Kidney capillary endothelial cell (primary cell): ENCODE measurements around the gene CASP3.
A peak's percentile ranks its signal among the peaks of the same experiment; 100 is the strongest.

Experiments
- DNase-seq: peaks from one replicate; pipeline ENCODE4 v3.0.0-alpha.2; 2018; ENCODE audit warnings: low spot score

The CASP3 gene

DNA sequence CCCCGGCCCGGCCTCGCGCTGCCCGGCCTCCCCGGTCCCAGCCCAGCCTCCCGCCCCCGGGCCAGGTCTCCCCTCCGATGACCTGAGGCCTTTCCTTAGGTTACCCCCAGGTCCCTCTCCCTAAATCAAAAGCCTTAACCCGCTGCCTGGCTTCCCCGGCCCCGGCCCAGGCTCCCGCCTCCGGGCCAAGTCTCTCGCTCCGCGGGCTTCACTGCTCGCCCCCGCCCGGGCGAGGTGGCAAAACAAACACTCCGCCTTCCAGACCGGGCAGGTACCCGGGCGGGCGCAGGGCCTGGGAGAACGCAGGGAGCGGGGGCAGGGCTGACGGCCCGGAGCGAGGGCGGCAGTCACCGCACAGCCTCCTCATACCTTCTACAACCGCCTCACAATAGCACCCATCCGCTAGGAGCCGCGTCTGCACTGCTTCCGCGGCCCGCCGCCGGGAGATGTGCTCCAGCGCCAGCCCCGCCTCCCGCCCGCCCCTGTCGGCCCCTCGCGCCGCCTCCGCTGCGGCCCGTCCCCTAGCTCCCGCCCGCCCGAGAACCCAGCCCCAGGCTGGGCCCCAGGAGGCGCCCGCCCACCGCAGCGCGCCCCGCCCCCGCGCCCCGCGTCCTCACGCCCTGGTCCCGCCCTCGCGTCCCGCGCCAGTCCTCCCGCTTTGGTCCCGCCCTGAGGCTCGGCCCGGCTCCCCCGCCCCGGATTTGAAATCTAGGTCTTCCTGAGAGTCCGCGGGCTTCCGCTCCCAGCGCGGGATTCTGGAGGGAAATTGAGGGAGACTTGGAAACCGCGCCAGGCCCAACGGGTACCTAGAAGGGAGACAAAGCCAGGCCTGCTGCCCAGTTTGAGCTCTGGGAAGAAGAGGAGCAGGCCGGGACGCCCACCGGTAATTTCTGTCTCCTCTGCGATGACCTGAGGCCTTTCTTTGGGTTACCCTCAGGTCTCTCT lies at the start of gene CASP3, which contains the start of gene PRIMPOL:
Gene CASP3, minus strand, starts transcription at position 422 of the 945 bp plus-strand sequence. CDS start 10,994 bp downstream, outside the sequence.
Gene PRIMPOL, plus strand, starts transcription at position 713 of the 945 bp plus-strand sequence. CDS start 7,403 bp downstream, outside the sequence.
- DNase-seq = peak; percentile 94

DNA sequence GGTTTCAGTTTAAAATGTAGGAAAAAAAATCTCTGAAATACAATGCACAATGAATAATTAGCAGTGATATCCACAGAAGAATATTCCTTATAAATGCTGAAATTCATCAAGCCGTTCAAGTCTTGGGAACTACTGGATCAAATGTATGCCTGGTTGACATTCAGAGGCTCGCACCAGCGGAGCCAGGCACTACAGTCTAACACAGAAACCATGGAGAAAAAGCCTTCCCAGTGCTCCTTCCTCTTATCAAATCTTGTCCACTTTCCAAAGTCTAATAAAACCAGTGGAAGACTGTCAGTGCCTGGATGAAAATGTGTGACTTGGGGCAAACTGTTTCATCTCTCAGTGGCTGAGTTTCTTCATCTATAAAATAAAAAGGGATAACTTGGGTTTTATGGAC lies 48.7 kb upstream of the CASP3 start:
- no peak for DNase-seq

- DNase-seq = no peak
Measured at GRCh38 chr4:184695178-184695896, 46.1 kb upstream of the CASP3 start.

- no peak for DNase-seq
Measured at GRCh38 chr4:184694412-184694956, 45.2 kb upstream of the CASP3 start.

- no peak for DNase-seq
Measured at GRCh38 chr4:184693056-184693455, 43.8 kb upstream of the CASP3 start.

- no peak for DNase-seq
Measured at GRCh38 chr4:184689681-184690080, 40.4 kb upstream of the CASP3 start.

DNA sequence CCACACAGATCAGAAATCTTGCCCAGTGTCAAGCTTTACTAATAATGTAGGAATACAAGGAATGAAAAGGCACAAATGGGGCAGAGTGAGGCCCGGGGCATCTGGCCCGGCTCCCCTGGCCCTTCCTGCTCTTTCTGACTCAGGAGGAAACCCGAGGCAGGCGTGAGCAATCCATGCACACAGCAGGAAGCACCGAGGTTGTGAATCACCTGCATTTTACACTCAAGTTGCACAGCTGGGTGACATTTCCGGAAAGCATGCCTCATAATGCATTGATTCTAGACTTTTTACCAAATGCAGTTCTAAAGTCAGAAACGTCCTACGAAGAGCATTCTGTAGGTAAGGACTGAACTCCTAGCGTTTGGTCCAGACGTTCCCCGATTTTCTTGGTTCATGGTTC lies 39.2 kb upstream of the CASP3 start:
- peak; percentile 97 for DNase-seq

GRCh38 chr4:184688005-184688404 lies 38.8 kb upstream of the CASP3 start:
- peak; percentile 4 for DNase-seq

DNA sequence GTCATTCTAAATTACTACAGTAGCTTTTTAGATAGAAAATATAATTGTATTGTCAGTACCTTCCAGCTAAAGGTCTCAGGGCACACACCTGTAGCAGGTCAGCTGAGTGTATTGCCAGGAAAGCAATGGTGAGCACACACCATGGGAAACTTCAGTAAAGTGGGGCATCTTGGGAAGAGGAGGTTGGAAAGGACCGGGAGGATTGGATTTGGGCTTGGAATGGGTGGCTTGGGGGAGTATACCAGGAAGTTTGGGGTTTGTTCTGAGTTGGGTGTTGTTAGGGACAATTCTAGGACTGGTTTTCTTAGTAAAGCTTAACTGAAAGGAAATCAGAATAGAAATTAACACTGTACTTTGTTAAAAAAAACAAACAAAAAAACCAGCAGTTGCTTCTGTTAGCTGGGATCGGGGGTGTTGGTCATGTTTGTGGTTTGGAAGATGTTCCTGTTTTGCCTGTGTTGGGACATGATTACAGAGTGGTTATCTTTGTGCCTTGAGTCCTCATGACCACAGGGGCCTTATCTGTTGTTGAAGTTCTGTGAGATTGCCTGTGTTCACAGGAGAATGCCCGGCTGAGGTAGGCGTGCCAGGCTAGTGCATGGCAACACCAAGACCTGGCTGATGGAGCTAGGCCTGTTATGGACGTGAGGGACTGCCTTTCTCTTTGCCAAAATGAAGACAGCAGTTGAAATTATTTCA lies 35.4 kb upstream of the CASP3 start:
- no peak for DNase-seq

DNA sequence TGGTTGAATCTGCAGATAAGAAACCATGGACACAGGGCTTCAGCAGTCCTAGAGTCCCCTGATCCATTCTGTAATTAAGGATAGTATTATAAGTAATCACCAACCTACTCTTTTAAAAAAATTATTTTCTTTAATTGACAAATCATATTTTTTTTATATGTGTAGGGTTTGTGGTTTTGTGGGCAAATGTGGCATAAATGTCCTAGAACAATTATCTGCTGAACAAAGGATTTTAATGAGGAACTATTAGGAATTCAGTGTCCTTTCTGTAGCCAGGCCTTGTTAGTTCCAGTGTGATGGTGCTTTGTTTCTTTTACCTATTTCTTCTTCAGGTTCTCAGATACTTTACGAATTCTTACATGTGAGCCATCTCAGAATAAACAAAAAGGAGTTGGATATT lies 32.7 kb upstream of the CASP3 start:
- no peak for DNase-seq

DNA sequence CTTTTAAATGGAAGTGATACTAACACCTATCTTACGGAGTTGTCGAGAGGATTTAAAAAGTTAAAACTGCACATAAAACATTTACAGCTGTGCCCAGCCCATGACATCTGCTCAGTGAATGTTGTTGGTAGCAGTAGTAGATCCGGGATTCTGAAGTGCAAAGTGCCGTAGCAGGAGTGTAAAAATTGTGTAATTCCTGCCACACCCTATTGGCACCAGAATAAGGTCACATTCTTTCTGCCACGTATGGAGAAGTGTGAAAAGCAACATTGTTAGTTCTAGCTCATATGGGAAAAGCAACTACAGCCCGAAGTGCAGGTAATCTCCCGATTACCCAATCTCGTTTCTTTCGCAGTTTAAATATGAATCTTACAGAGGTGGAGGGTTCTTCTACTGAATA lies 31.5 kb upstream of the CASP3 start:
- no peak for DNase-seq

DNA sequence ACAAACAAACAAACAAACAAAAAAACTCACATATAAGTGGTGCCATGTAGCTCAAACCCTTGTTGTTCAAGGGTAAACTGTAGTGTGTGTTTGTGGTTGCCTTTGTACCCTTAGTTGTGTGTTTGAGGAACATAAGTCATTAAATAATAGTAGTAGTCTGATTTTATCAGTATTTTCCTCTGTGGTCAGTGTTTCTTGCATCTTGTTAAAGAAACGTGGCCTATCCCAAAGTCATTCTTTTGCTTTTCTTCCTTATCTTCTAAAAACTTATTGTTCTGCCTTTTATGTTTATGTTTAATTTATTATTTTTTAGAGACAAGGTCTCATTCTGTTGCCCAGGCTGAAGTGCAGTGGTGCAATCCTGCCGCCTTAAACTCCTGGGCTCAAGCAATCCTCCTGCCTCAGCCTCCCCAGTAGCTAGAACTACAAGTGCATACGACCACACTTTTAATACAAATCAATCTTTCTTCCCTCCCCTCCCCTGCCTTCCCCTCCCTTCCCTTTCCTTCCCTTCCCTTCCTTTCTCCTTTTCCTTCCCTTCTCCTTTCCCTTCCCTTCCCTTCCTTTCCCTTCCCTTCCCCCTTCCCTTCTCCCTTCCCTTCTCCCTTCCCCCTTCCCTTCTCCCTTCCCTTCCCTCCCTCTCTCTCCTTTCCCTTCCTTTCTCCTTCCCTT lies 26.7 kb upstream of the CASP3 start:
- no peak for DNase-seq

DNA sequence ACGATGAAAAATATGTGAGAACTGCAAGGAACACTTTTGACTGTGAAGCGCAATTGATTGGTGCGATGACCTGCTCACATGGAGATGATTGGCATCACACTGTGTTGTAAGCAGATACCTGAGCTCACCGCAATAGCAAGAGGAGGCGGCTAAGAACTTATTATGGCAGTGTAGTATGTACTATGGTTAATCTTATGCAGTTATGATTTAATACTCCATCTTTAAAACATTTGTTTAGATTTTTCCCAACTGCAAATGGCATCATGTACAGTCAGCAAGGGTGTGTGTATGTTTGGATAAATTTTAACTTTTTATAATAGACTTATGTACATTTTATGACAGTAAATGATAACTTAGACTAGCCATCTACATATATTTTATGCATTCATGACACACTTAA lies 25.8 kb upstream of the CASP3 start:
- no peak for DNase-seq

GRCh38 chr4:184674011-184674410 lies 24.8 kb upstream of the CASP3 start:
- no peak for DNase-seq

GRCh38 chr4:184672741-184673140 lies 23.5 kb upstream of the CASP3 start:
- DNase-seq = no peak

DNA sequence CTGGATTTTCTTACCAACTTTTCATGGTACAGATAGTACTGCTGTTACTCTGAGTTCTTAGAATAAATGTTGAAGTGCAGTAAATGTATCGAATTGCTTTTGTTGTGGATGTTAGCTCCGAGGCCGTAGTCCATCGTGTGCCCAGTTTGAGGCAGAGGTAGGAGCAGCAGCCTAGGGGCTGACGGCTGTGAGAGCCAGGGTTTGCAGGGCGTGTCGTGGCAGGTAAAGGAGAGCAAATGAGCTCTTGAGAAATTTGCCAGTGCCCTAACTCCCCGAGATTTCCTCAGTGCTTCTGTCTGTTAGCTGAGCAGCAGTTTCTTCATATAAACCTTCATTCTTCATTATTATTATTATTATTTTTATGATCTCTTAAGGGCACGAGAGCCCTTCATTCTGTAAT lies 21.9 kb upstream of the CASP3 start:
- DNase-seq = no peak

GRCh38 chr4:184669251-184669650 lies 20.0 kb upstream of the CASP3 start:
- DNase-seq = no peak

DNA sequence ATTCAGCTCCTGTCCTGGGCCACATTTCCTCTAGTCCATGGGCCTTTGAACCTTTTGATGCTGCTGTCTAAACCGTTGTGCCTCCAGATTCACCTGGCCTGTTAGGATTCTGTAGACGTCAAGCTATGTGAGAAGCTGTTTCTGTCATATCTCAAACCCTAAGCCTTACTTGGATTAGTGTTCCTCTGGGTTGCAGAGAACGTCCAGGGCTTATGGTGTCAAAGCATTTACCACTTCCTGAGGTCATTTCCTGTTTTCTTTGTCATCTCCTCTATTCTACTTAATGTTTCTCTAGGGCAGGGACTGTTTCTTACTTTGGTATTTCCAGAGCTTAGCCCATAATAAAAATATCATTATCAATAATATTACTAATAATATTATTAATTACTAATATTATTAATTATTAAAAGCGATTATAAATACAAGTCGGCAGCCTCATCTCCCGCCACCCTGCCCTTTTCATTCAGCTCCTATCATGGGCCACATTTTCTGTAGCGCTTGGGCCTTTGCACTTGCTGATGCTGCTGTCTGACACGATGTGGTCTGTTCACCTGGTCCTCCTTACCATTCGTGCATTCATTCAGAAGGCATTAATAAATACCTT lies 19.4 kb upstream of the CASP3 start:
- peak; percentile 48 for DNase-seq

GRCh38 chr4:184668096-184668495 lies 18.8 kb upstream of the CASP3 start:
- DNase-seq = no peak

DNA sequence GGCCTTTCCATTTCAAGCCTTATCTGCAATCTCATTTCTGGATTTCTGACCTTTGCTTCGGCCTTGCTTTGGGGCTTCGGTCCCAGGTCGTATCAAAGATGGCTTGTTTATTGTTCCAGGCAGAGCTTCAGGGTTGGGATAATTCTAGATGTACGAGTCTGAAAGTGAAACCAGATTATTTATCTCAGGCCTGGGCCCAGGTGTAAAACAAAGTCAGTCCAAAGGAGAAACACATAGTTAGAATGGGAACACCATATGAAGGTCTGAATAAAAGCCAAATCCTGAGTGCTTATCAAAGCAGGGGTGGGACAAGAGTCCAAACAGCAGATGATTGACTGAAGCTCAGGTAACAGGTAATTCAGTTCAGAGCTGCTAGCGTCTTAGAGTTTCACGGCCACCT lies 17.4 kb upstream of the CASP3 start:
- DNase-seq = no peak
